Right hindlimb (tissue), 1 donor: ENCODE results near the gene SIL1.
A peak's percentile ranks its signal among the peaks of the same experiment; 100 is the strongest.
"Not testable (repeated sequence)": the region's sequence is repeated elsewhere in the genome, so short reads cannot be mapped to it uniquely, and the experiment has no call there.

Experiments
- DNase-seq: peaks from one replicate; pipeline ENCODE4 v3.0.0-alpha.2; 2018

Gene SIL1

GRCh38 chr5:139171779-139172404, 26.3 kb downstream of the SIL1 start:
- DNase-seq, result no peak

- DNase-seq, result no peak
Measured at GRCh38 chr5:139167952-139168720, 30.0 kb downstream of the SIL1 start.

GRCh38 chr5:139167533-139167932, 30.6 kb downstream of the SIL1 start:
- DNase-seq, result no peak

GRCh38 chr5:139167063-139167462, 31.1 kb downstream of the SIL1 start:
- DNase-seq, result no peak

- DNase-seq, result not testable (repeated sequence)
Measured at GRCh38 chr5:139164897-139165296, 33.3 kb downstream of the SIL1 start.

- no peak for DNase-seq
Measured at GRCh38 chr5:139164020-139164419, 34.1 kb downstream of the SIL1 start.

- DNase-seq, result no peak
Measured at GRCh38 chr5:139162448-139162847, 35.7 kb downstream of the SIL1 start.

GRCh38 chr5:139158791-139159190, 39.4 kb downstream of the SIL1 start:
- no peak for DNase-seq

GRCh38 chr5:139157556-139157955, 40.6 kb downstream of the SIL1 start:
- DNase-seq, result no peak

- DNase-seq, result no peak
Measured at GRCh38 chr5:139156814-139157213, 41.4 kb downstream of the SIL1 start.

- no peak for DNase-seq
Measured at GRCh38 chr5:139155333-139155732, 42.8 kb downstream of the SIL1 start.

- DNase-seq, result no peak
Measured at GRCh38 chr5:139151902-139152301, 46.3 kb downstream of the SIL1 start.

GRCh38 chr5:139150367-139150999, 47.7 kb downstream of the SIL1 start:
- no peak for DNase-seq

GRCh38 chr5:139149477-139150199, 48.5 kb downstream of the SIL1 start:
- DNase-seq, result no peak

- no peak for DNase-seq
Measured at GRCh38 chr5:139148986-139149385, 49.2 kb downstream of the SIL1 start.

- no peak for DNase-seq
Measured at GRCh38 chr5:139148306-139148705, 49.9 kb downstream of the SIL1 start.

- no peak for DNase-seq
Measured at GRCh38 chr5:139147483-139148087, 50.6 kb downstream of the SIL1 start.

- no peak for DNase-seq
Measured at GRCh38 chr5:139146809-139147482, 51.2 kb downstream of the SIL1 start.

GRCh38 chr5:139141446-139142204, 56.5 kb downstream of the SIL1 start:
- DNase-seq, result peak; percentile 71

GRCh38 chr5:139140591-139141071, 57.5 kb downstream of the SIL1 start:
- peak; percentile 74 for DNase-seq

GRCh38 chr5:139138809-139139208, 59.4 kb downstream of the SIL1 start:
- DNase-seq, result peak; percentile 47
